SK-N-DZ (cell line): ENCODE data around the gene SEC14L3.

Source experiments
- DNase-seq: peaks from one replicate; pipeline ENCODE4 v3.0.0-alpha.2; 2015; ENCODE audit warnings: low spot score
- small RNA-seq, 2 experiments: library from RNA; depleted of rRNA; stranded (forward); fragments of <200 nt; gene quantifications; one replicate each; pipeline ENCODE3, GENCODE V24; 2014

Gene SEC14L3

GRCh38 chr22:30423959-30424533, 47.8 kb downstream of the SEC14L3 start:
- peak; percentile 100 for DNase-seq

- no peak for DNase-seq
Observed at GRCh38 chr22:30423301-30423958, 48.4 kb downstream of the SEC14L3 start.

GRCh38 chr22:30422481-30423300, 49.1 kb downstream of the SEC14L3 start:
- DNase-seq, result no peak

- DNase-seq, result no peak
Observed at GRCh38 chr22:30421695-30422480, 49.9 kb downstream of the SEC14L3 start.

GRCh38 chr22:30420347-30421125, 51.3 kb downstream of the SEC14L3 start:
- no peak for DNase-seq

GRCh38 chr22:30416837-30417236, 55.0 kb downstream of the SEC14L3 start:
- DNase-seq, result no peak

- DNase-seq, result no peak
Observed at GRCh38 chr22:30416403-30416802, 55.4 kb downstream of the SEC14L3 start.

GRCh38 chr22:30414525-30415047, 57.2 kb downstream of the SEC14L3 start:
- DNase-seq, result no peak

GRCh38 chr22:30413745-30414524, 57.9 kb downstream of the SEC14L3 start:
- no peak for DNase-seq

- DNase-seq, result no peak
Observed at GRCh38 chr22:30413001-30413400, 58.8 kb downstream of the SEC14L3 start.

GRCh38 chr22:30411780-30412179, 60.0 kb downstream of the SEC14L3 start:
- no peak for DNase-seq

Small RNAs within 50 kb of the gene (small RNA-seq; reads per million reads assigned to genes)
- gene AC004832.3, result 0 reads per million in 2 experiments
- 0 reads per million in 2 experiments for gene RNU6-564P
